Measurements from ENCODE around the gene CLPX.
"Not testable (repeated sequence)": the region's sequence is repeated elsewhere in the genome, so short reads cannot be mapped to it uniquely, and the experiment has no call there.

Gene CLPX

DNA sequence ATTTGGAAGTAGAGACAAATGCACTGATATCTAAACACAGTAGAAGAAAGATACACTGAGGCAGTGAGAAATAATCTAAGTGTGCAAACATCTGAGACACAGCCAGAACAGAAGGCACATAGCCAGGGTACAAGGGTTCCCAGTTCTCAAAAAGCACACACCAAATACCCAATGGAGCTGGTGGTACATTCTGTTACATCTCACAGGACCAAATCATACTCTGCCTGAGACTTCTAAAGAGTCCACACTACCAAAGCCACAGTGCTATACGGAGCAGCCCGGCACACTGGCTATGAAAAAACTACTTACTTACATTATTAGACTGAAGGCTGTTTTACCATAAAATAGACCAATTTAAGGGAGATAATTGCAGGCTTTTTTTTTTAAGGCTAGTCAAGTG is 19.3 kb downstream of the CLPX start:
- DNase-seq: no peak

DNA sequence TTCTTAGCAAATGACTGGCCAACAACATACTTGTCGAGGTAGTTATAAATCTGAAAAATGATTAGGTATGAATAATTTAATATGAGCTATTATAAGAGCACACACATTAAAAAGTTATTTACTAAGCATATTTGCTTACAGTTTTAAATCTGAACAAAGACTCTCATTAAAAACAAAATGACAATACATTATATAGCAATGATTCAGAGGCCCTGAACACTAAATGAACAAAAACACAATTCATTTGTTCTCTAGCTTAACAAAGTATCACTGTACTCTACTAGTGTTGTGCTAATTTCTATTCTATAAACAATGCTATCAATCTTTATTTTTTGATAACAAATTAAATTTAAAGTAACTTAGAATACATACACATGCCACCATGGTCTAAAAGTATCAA is 21.0 kb downstream of the CLPX start:
- no peak for DNase-seq

DNA sequence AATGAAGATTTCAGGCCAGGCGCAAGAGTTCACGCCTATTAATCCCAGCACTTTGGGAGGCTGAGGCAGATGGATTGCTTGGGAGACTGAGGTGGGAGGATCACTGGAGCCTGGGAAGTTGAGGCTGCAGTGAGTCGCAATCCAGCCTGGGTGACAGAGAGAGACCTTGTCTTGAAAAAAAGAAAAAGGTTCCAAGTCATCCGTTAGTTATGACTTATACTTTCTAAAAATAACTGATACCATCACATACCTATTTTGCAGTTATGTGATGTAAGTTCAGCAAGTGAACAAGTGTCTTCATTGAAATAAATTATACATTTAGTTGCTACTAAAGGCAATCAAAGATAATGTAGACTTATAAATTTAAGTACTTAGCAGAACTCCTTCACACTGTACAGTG is 22.1 kb downstream of the CLPX start:
- no peak for DNase-seq

DNA sequence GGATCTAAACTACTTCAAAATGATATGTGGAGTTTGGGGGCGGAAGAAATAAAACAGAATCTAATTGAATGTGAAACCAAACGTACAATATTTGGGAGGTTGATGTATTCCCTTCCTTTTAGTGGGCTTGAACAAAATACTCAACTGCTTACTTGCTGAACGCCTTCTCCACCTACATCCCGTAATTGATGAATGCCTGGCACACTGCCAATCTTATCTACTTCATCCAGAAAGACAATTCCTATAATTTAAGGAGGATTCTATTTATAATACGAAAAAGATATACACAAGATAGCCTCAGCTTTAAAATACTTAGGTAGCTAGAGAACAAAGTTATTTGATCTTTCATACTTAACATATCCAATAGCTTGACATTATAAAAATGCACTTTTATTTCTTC is 28.4 kb downstream of the CLPX start:
- no peak for DNase-seq

DNA sequence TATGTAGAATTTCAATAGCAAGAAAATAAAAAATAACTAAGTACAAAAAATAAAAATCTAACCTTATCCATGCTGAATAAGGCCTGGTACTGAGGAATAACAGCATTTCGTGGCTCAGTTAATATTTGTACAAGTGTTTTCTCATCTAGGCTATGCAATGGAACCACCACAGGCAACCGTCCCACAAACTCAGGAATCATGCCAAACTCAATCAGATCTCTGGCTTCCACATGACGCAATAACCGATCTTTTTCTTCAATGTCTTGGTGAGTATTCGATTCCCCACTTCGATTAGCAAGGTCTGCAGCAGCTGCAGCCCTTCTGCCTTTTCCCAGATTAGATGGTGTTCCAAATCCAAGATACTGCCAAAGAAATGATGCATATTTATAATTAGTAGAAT is 30.4 kb downstream of the CLPX start:
- no peak for DNase-seq

DNA sequence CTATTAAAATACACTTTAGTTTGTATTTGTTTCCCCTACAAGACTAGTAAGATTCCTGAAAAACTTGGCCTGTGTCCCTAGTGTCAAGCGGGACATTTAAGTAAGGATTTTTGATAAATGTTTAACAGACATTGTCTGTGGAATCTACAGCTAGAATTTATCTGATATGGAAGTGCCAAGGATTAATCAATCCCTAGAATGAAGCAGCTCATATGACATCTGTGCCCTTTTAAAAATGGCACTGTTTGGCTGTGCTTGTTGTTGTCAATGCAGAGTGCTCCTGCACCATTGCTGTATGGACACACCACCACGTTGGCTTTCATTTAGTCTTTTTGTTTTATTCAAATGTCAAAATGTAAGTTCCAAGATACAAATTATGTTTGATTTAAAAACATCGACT is 37.2 kb downstream of the CLPX start:
- DNase-seq: no peak

DNA sequence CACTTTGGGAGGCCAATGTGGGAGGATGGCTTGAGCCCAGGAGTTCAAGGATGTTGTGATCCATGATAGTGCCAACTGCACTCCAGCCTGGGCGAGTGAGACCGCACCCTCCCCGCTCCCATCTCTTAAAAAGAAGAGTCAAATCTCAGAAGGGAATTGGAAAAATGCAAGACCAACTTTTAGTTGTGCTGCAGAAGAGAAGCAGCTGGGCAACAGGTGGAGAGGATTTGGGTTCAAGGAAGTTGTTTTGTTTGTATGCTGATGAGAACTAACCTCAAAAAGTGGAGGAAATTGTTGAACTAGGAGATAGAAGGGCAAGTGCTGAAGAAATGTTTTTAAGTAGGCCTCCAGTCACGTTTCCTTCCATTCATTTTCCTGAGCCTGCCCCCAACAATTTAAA is 38.7 kb downstream of the CLPX start:
- no peak for DNase-seq

DNA sequence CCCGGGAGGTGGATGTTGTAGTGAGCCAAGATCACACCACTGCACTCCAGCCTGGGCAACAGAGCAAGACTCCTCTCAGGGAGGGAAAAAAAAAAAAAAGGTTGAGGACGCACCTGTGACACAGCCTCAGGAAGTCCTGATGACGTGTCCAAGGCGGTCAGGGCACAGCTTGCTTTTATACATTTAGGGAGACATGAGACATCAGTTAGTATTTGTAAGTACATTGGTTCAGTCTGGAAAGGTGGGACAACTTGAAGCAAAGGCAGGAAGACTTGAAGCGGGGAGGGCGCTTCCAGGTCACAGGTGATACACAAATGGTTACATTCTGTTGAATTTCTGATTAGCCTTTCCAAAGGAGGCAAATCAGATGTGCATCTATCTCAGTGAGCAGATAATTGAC is 46.5 kb downstream of the CLPX start:
- DNase-seq: not testable (repeated sequence)

DNA sequence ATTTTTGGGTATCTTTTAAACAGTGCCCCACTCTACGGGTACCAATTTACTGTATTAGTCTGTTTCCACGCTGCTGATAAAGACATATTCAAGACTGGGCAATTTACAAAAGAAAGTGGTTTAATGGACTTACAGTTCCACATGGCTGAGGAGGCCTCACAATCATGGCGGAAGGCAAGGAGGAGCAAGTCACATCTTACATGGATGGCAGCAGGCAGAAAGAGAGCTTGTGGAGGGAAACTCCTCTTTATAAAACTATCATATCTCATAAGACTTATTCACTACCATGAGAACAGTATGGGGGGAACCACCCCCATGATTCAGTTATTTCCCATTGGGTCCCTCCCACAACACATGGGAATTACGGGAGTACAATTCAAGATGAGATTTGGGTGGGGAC is 47.2 kb downstream of the CLPX start:
- DNase-seq: not testable (repeated sequence)

DNA sequence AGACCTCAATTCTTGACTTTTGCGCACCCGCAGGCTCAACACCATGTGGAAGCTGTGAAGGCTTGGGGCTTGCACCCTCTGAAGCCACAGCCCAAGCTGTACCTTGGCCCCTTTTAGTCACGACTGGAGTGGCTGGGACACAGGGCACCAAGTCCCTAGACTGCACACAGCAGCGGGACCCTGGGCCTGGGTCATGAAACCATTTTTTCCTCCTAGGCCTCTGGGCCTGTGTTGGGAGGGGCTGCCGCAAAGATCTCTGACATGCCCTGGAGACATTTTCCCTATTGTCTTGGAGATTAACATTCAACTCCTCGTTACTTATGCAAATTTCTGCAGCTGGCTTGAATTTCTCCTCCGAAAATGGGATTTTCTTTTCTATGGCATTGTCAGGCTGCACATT is 48.1 kb downstream of the CLPX start:
- not testable (repeated sequence) for DNase-seq

DNA sequence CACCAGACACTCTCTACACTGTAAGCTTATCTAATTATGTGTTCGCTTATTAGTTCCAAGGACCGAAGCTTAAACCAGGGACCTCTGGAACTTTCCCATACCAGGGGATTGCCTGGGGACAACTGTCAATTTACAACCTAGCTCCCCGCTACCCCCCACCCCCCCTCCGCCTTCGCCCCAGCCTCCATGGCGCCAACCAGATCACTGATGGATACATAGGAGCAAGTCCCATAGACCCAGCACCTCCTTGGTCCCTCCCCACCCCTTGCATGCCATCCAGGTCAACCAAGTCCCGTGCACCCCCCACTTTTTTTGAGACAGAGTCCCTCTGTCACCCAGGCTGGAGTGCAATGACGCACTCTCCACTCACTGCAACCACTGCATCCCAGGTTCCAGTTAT is 50.6 kb downstream of the CLPX start:
- DNase-seq: no peak

DNA sequence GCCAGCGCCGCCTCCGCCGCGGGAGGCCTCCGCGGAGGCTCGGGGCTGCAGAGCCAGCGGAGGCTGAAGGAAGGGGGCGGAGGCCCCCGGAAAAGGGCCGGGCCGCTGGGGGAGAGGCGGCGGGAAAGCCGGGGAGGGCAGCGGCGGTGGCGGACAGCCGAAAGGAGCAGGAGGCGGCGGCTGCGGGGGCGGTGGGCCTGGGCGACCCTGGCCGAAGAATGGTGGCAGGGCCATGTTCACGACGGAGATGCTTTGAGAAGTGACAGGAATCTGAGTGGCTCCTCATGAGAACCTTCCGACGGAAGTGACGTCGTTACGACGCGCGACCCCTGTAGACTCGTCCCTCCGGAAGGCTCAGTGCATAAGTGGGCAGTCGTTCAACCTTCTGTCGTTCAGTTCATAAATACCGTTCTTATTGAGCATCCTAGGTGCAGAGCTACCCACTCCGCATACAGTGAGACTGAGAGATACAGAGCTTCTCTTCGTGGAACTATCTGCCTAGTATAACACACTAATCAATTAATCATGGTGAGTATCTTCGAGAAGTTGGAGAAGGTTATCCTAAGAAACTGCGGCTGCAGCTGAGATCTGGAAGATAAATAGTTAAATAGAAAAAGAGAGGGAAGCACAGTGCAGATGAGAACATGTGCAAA is 51.5 kb downstream of the CLPX start, which contains the start of gene PDCD7:
Gene PDCD7 (minus strand): TSS at position 261 of the 653 bp plus-strand sequence. CDS start 27 bp downstream, at position 234.
- peak; percentile 94 to 97 for DNase-seq

DNA sequence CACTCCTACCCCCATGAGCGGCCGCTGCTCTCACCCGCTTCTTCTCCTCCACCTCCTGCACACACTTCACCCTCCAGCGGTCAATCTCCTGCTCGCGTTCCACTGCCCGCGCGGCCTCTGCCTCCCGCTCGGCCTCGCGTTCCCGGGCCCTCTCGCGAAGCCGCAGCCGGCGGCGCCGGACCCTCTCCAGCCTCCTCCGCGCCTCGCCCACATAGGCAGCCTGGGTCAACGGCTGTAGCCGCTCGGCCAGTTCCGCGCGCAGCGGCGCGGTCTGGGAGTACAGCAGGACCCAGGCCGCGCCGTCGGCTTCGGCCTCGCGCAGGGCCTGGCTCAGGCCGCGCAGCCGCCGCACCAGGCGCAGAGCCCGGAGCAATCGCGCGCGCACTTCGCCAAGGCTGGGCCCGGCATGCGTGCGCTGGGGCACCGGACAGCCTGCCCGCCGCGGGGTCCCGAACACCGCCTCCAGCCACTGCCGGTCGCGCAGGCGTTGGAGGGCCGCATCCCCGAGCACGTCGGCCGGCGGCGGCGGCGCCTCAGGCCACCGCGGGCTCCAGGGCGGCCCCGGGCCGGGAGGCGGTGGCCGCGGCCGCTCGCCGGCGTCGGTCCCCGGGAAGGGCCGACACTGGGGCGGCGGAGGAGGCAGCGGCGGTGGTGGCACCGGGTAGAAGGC is 52.1 kb downstream of the CLPX start:
- DNase-seq: peak; percentile 21 to 37

DNA sequence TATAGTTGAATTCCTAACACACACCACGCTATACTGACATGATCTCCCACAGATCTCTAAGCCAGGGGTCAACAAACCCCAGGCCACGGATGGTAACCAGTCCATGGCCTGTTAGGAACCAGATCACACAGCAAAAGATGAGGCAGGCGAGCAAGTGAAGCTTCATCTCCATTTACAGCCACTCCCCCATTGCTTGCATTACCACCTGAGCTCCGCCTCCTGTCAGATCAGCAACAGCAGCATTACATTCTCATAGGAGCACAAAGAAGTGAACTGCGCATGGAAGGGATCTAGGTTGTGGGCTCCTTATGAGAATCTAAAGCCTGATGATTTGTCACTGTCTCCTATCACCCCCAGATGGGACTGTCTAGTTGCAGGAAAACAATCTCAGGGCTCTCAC is 54.2 kb downstream of the CLPX start:
- DNase-seq: no peak

DNA sequence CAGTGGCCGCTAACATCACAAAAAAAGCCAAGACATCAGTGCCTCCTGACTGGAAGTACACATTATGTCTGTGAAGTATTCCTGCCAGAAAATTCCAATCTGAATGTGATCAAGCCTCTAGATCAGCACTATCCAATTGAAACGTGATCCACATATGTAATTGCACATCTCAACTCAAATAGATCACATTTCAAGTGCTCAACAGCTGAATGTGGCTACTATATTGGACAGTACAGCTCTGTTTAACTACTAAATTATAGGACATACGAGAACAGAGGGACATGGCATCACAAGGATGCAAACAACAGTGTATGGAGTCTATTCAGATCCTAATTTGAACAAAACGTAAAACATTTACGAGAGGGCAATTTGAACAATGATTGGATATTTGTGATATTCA is 69.6 kb downstream of the CLPX start:
- no peak for DNase-seq

DNA sequence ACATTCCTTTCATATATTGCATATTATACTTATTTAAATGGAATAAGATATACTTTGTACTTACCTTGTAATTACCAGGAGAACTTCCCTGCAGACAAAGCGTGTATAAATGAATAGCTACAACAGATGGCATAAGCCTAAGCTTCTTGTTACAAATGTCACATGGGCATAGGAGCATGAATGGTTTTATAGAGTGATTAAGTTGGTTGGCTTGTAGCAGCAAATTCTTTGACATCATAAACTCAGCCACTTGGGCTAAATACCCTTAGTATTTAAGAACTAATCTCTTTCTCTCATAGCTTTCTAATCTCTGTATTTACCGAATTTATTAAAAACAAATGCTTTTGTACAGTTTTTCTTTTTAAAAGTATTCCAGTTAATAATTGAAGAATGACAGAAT is 70.1 kb downstream of the CLPX start, which contains the start of gene UBAP1L:
Gene UBAP1L (minus strand): TSS at position 115 of the 400 bp plus-strand sequence. CDS start 8,985 bp downstream, outside the sequence.
- DNase-seq: no peak

DNA sequence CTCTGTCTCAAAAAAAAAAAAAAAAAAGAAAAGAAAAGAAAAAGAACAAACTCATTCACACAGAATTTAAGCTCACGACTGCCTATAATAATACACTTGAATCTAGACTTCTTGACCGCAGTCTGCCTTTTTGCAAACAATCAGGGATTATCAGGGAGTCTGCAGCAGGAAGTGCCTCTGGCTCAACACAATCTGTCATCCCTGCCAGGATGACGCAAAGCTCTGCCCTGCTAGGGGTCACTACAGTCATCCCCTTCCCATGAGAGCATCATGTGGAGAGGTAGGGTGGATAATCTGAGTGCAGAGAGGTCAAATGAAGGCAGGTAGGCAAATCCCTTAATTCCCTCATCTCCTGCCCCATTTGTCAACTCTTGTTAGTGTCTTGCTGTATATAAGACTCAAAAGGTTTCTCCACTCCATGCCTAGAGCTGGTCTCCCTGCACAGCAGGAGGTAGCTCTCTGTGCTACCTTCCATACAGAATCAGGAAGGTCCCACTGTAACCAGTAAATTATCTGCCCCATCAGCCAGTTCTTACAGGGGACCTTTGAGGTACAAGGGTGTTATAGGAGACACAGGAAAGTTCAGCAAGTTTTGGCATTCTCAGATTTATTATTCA is 74.4 kb downstream of the CLPX start:
- no peak for DNase-seq

DNA sequence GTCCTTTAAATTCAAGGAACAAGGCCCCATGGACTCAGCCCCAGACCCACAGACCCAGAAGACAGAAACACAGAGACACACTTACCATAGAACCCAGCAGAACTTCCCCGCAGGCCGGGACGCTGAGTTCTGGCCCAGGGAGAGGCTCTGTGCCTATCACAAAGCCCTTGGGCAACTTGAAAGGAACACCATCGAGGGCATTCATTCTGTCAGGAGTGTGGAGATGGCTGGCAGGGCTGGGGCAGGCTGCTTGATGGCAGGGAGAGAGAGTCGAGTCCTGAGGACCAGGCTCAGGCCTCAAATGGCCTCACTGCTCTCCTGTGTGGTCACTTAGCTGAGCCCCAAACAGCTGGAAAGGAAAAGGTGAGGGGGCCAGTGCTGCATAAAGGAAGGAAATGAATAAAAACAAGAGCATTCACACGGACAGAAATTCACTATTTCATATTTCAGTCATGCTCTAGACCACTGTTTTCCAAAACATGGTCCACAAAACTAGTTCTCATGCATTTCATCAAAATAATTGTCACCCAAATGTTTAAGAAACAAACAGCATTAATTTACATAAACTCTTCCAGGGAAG is 79.0 kb downstream of the CLPX start:
- DNase-seq: no peak

DNA sequence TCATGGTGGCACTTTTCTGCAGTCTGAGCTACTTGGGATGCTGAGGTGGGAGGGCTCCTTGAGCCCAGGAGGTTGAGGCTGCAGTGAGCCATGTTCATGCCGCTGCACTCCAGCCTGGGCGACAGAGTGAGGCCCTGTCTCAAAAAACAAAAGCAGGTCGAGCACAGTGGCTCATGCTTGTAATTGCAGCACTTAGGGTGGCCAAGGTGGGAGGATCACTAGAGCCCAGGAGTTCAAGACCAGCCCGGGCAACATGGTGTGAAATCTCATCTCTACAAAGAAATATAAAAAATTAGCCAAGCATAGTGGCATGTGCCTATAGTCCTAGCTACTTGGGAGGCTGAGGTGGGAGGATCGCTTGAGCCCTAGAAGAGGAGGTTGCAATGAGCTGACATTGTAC is 80.1 kb downstream of the CLPX start:
- DNase-seq: no peak

DNA sequence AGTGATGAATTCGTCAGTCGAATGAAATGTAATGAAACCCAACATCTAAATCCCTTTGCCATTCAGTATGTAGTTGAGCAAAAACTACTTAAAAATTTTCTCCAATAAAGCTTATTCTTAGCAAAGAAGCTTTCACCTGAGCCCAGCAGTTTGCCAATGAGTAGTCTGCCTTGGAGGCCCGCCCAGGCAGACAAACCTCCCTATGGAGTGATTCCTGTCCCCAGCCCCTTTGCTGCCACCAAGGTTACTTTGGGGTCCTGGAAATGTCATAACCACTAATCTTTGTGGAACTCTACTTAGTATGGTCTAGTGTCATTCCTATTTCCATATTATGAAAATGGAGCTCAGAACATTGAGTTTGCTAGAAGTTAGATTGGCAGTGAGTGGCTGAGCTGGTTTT is 82.2 kb downstream of the CLPX start:
- DNase-seq: no peak

DNA sequence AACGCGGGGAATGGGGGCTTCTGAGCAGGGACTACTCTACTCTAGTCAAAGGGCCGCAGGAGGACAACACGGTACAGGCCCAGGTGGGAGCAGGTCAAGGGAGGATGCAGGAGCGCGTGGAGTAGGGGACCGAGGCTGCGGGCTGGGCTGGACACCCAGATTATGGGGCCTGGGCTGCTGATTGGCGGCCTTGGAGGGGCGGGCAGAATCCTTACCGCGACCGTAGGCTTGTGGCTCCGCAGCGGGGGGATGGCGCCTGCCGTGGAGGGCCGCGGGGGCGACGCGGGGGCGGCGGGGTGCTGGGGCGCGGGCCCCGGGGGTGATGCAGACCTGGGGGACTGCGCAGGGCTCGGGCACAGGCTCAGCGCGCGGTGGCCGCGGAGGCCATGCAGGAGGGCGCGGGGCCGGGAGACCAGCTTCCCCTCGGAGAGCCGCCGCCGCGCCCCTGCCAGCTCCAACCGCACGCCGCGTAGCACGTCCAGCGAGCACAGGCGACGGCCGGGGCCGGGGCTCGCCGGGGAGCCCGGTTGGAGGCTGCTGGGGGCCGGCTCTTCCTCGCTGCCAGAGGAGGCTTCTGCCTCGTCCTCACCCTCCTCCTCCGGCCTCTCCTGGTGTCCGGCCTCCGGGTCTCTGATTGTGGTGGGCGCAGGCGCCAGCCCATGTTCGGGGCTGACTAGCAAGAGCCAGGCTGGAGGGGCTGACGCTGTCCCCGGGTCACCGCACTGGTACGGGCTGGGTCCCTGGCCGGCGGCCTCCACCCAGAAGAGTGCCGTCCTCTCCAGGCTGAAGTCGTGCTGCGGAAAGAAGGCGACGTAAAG is 83.0 kb downstream of the CLPX start:
- no peak for DNase-seq

DNA sequence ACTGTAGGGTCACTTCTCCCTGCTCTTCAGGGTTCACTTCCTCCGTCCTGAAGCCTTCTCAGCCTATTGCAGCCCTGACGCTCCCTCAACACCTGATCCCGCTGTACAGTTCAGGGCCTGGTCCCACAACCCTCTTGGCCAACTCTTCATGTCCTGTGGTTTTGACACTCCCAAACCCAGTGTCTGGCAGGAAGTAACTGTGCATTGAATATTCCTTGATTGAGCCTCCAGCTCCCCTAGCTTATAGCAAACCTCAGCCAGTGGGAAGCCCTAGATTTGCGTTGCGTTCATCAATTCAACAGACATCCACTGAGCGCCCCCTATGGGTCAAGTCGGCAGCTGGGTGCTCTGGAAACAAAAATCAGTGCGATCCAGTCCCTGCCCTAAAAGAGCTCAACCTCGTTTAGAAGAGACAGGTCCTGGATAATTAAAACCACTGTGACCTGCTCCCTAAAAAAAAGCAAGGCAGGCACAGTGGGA is 83.7 kb downstream of the CLPX start:
- DNase-seq: peak; percentile 14 to 43

DNA sequence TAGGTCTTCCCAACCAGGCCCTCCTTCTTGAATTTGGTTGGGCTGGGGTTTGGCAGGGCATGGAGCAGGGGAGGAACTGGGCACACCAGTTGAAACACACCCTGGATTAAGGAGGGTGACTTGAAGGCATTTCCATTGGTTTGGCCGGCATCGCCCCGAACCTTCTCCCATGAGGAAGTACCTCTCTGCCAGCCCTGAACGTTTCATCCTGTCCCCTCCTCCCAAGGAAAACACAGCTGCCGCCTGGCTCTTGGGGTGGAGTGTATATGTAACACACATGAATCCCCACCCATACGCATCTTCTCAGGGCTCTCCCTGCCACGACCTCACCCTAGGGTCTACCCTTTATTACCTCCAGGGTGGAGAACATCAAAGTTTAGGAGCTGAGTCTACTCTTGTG is 84.7 kb downstream of the CLPX start:
- DNase-seq: no peak

Data from Kasumi-1 (cell line).